H1 (cell line): ENCODE data around the gene DPEP1. TPM values are rescaled to one million over a fixed set of nuclear protein-coding genes. Genes with fewer than 3 reads are reported as not detected.

ENCODE experiments used
- CTCF ChIA-PET: fragments of 300-600 bp; sonication (Branson Sonifier 250); formaldehyde crosslinking; loops from one replicate; lab custom pipeline; 2021; ENCODE audit not compliant: partially characterized antibody; lab: Charles Lee
- POLR2A ChIA-PET: fragments of 300-600 bp; sonication (Branson Sonifier 250); formaldehyde crosslinking; loops from one replicate; lab custom pipeline; 2021; ENCODE audit warnings: inconsistent platforms; ENCODE audit not compliant: partially characterized antibody; lab: Charles Lee
- DNase-seq, 2 experiments: peaks; one replicate each; pipeline versions ENCODE4 v3.0.0 to v3.0.0-alpha.2; 2010 to 2022; ENCODE audit warnings: low spot score in 2 of 2, low read depth in 1 of 2, mixed read lengths in 1 of 2
- FAIRE-seq: peaks from 2 replicates; lab custom pipeline; 2011; peaks lifted over from hg19 to GRCh38; lab: Jason Lieb, UNC
- H2AFZ ChIP-seq: 2 replicates; pipeline ENCODE4 v1.8.1; 2012; ENCODE audit warnings: low read length, inconsistent platforms
- H2AK5ac ChIP-seq: 2 replicates; pipeline ENCODE4 v1.6.1; 2013; ENCODE audit warnings: low read depth, low read length
- H2BK120ac ChIP-seq: replicated peaks from 2 replicates; pipeline ENCODE3; 2013; ENCODE audit warnings: low read depth, low read length, inconsistent platforms
- H2BK12ac ChIP-seq: 2 replicates; pipeline ENCODE4 v1.6.1; 2013; ENCODE audit warnings: low read depth, low read length
- H2BK15ac ChIP-seq: 2 replicates; pipeline ENCODE4 v1.6.1; 2013; ENCODE audit warnings: low read length
- H2BK20ac ChIP-seq: 2 replicates; pipeline ENCODE4 v1.6.1; 2013; ENCODE audit warnings: low read length
- H2BK5ac ChIP-seq: 2 replicates; pipeline ENCODE4 v1.6.1; 2013; ENCODE audit warnings: low read depth, low read length
- H3K14ac ChIP-seq: 2 replicates; pipeline ENCODE4 v1.6.1; 2013; ENCODE audit warnings: inconsistent platforms; ENCODE audit not compliant: insufficient read length
- H3K18ac ChIP-seq: 2 replicates; pipeline ENCODE4 v1.6.1; 2013; ENCODE audit warnings: low read length; ENCODE audit errors: extremely low read depth
- H3K23ac ChIP-seq: 2 replicates; pipeline ENCODE4 v1.6.1; 2013; ENCODE audit warnings: inconsistent platforms; ENCODE audit not compliant: insufficient read length
- H3K23me2 ChIP-seq: 2 replicates; pipeline ENCODE4 v1.6.1; 2013; ENCODE audit warnings: low read depth, low read length
- H3K27ac ChIP-seq: 2 replicates; pipeline ENCODE4 v1.6.1; 2011; ENCODE audit warnings: low read depth, low read length, inconsistent platforms
- H3K27me3 ChIP-seq, 4 experiments: replicated peaks in 1 of 4; 1 replicate in 1 of 4; 2 replicates in 3 of 4; pipeline versions ENCODE4 v1.6.1 to v1.8.1; 2011 to 2013; ENCODE audit warnings: low read length in 3 of 4, mild to moderate bottlenecking in 3 of 4, inconsistent platforms in 2 of 4, mixed read lengths in 2 of 4, moderate library complexity in 1 of 4; ENCODE audit not compliant: control insufficient read depth in 3 of 4, insufficient read depth in 3 of 4; ENCODE audit errors: extremely low read depth in 1 of 4
- H3K36me3 ChIP-seq, 4 experiments: 2 replicates each; pipeline versions ENCODE4 v1.6.1 to v1.8.1; 2011 to 2013; ENCODE audit warnings: mild to moderate bottlenecking in 4 of 4, low read length in 3 of 4, moderate library complexity in 2 of 4, control low read depth in 1 of 4, inconsistent platforms in 1 of 4; ENCODE audit not compliant: insufficient read depth in 4 of 4, control insufficient read depth in 2 of 4
- H3K4ac ChIP-seq: replicated peaks from 2 replicates; pipeline ENCODE3; 2013; ENCODE audit warnings: low read length, low read depth, mixed read lengths, inconsistent platforms; ENCODE audit not compliant: insufficient read length
- H3K4me1 ChIP-seq, 4 experiments: replicated peaks in 1 of 4; 1 replicate in 1 of 4; 2 replicates in 3 of 4; pipeline versions ENCODE4 v1.6.1 to v1.8.1; 2011 to 2013; ENCODE audit warnings: low read length in 3 of 4, inconsistent platforms in 2 of 4, mixed read lengths in 1 of 4; ENCODE audit not compliant: insufficient read depth in 4 of 4, control insufficient read depth in 3 of 4
- H3K4me2 ChIP-seq, 2 experiments: 2 replicates each; pipeline versions ENCODE4 v1.6.1 to v1.8.1; 2011 to 2013; ENCODE audit warnings: low read depth in 2 of 2, low read length in 2 of 2, control low read depth in 1 of 2, inconsistent platforms in 1 of 2, mild to moderate bottlenecking in 1 of 2; ENCODE audit not compliant: insufficient read depth in 1 of 2
- H3K4me3 ChIP-seq, 4 experiments: fragments of 200-600, 300-600 bp in 1 of 4; sonication (generic), shearing (Covaris generic), sonication (Bioruptor Twin) in 1 of 4; 2 replicates each; pipeline versions ENCODE4 v1.5.1 to v1.8.1; 2011 to 2016; ENCODE audit warnings: low read length in 4 of 4, low read depth in 3 of 4, control low read depth in 2 of 4, inconsistent platforms in 2 of 4, mild to moderate bottlenecking in 2 of 4, mixed read lengths in 1 of 4, moderate library complexity in 1 of 4; ENCODE audit not compliant: insufficient read depth in 2 of 4; ENCODE audit errors: extremely low read depth in 1 of 4
- H3K56ac ChIP-seq: replicated peaks from 2 replicates; pipeline ENCODE3; 2013; ENCODE audit warnings: low read depth, mild to moderate bottlenecking, mixed read lengths, low read length, inconsistent platforms; ENCODE audit not compliant: insufficient read length
- H3K79me1 ChIP-seq: 2 replicates; pipeline ENCODE4 v1.6.1; 2013; ENCODE audit warnings: low read depth, low read length, control low read depth
- H3K79me2 ChIP-seq, 2 experiments: 2 replicates each; pipeline versions ENCODE4 v1.6.1 to v1.8.1; 2012 to 2013; ENCODE audit warnings: low read length in 2 of 2, mild to moderate bottlenecking in 2 of 2, inconsistent platforms in 1 of 2; ENCODE audit not compliant: insufficient read depth in 2 of 2, control insufficient read depth in 1 of 2
- H3K9ac ChIP-seq, 4 experiments: replicated peaks in 1 of 4; 1 replicate in 1 of 4; 2 replicates in 3 of 4; pipeline versions ENCODE4 v1.6.1 to v1.8.1; 2011 to 2013; ENCODE audit warnings: low read depth in 3 of 4, low read length in 3 of 4, control low read depth in 2 of 4, mild to moderate bottlenecking in 2 of 4, moderate library complexity in 2 of 4, inconsistent platforms in 1 of 4; ENCODE audit errors: extremely low read depth in 1 of 4
- H3K9me3 ChIP-seq, 2 experiments: 2 replicates each; pipeline versions ENCODE4 v1.6.1 to v1.8.1; 2012 to 2013; ENCODE audit warnings: mild to moderate bottlenecking in 2 of 2, moderate library complexity in 2 of 2, control low read depth in 1 of 2, inconsistent platforms in 1 of 2, low read depth in 1 of 2, low read length in 1 of 2, mixed read lengths in 1 of 2; ENCODE audit not compliant: insufficient read depth in 2 of 2
- H4K20me1 ChIP-seq, 2 experiments: replicated peaks in 1 of 2; 2 replicates each; pipeline versions ENCODE3 to v1.8.1; 2011 to 2013; ENCODE audit warnings: inconsistent platforms in 2 of 2, low read length in 2 of 2, mild to moderate bottlenecking in 1 of 2; ENCODE audit not compliant: insufficient read depth in 2 of 2, control insufficient read depth in 1 of 2
- H4K5ac ChIP-seq: 2 replicates; pipeline ENCODE4 v1.6.1; 2013; ENCODE audit warnings: low read length, low read depth, mixed read lengths, inconsistent platforms; ENCODE audit not compliant: insufficient read length
- H4K8ac ChIP-seq: 2 replicates; pipeline ENCODE4 v1.8.0; 2013; ENCODE audit warnings: mild to moderate bottlenecking, moderate library complexity, low read length, inconsistent platforms; ENCODE audit not compliant: insufficient read depth; ENCODE audit errors: extremely low read depth
- H4K91ac ChIP-seq: replicated peaks from 2 replicates; pipeline ENCODE3; 2013; ENCODE audit warnings: low read length, mixed read lengths, inconsistent platforms; ENCODE audit not compliant: insufficient read length
- ASH2L ChIP-seq: fragments of 200-600, 300-600 bp; sonication (generic); IDR thresholded peaks from one replicate; pipeline ENCODE4 v1.7.1; 2017; ENCODE audit warnings: low read length
- EP300 ChIP-seq, 2 experiments: IDR thresholded peaks; 1 replicate in 1 of 2; 2 replicates in 1 of 2; pipeline ENCODE4 v1.6.1; 2011 to 2012; ENCODE audit warnings: low read depth in 2 of 2, low read length in 2 of 2, mild to moderate bottlenecking in 2 of 2, borderline replicate concordance in 1 of 2, inconsistent platforms in 1 of 2, moderate library complexity in 1 of 2
- POLR2A ChIP-seq, 2 experiments: IDR thresholded peaks; 1 replicate in 1 of 2; 2 replicates in 1 of 2; pipeline ENCODE4 v1.6.1; 2011; ENCODE audit warnings: low read depth in 2 of 2, low read length in 2 of 2, mild to moderate bottlenecking in 2 of 2; ENCODE audit errors: control extremely low read depth in 1 of 2
- POU5F1 ChIP-seq: IDR thresholded peaks from 2 replicates; pipeline ENCODE4 v1.6.1; 2011; ENCODE audit warnings: low read depth, mild to moderate bottlenecking, low read length, moderate library complexity
- RAD21 ChIP-seq, 2 experiments: IDR thresholded peaks in 1 of 2; conservative IDR thresholded peaks in 1 of 2; 2 replicates each; pipeline ENCODE4 v1.6.1; 2011; ENCODE audit warnings: low read depth in 2 of 2, low read length in 2 of 2, improper control_type of control experiment in 1 of 2, inconsistent platforms in 1 of 2, mild to moderate bottlenecking in 1 of 2, moderate library complexity in 1 of 2
- RNF2 ChIP-seq: fragments of 200-900, 300-1000 bp; sonication (generic); IDR thresholded peaks from 2 replicates; pipeline ENCODE4 v1.7.1; 2016; ENCODE audit warnings: borderline replicate concordance, low read depth, mild to moderate bottlenecking, antibody characterized with exemption, low read length; ENCODE audit not compliant: poor library complexity, severe bottlenecking; ENCODE audit errors: missing control alignments
- WGBS, 2 experiments: shearing (Covaris generic) in 1 of 2; methylation state at CpG; one replicate each; pipeline versions ENCODE4 v1.1.6 to v1.1.7; 2013 to 2015; ENCODE audit warnings: low lambda C conversion rate in 2 of 2, mixed read lengths in 2 of 2, inconsistent platforms in 1 of 2, low coverage in 1 of 2, missing lambda C conversion rate in 1 of 2; ENCODE audit not compliant: insufficient replicate concordance in 2 of 2, insufficient coverage in 1 of 2, insufficient read length in 1 of 2; ENCODE audit errors: extremely low coverage in 1 of 2, missing lambda C conversion rate in 1 of 2; 5-methylcytosine and 5-hydroxymethylcytosine counted together
- polyA plus RNA-seq, 7 experiments: library from polyadenylated mRNA; depleted of rRNA in 3 of 7; stranded (reverse) in 5 of 7; unstranded in 2 of 7; fragments of >200 nt in 5 of 7; fragments of 200-250 nt in 2 of 7; gene quantifications; 1 replicate in 5 of 7; 2 replicates in 1 of 7; 4 replicates in 1 of 7; pipeline versions ENCODE4 v1.2.1 to v1.2.3, GENCODE V29; 2011 to 2013; ENCODE audit warnings: missing spikeins in 2 of 7, mixed read lengths in 2 of 7
- total RNA-seq: library from RNA; stranded (reverse); fragmentation: NEBNext Ultra II Directional; extraction: Animal tissue kit (Norgen Biotek cat#: 25700); gene quantifications from 2 replicates; pipeline ENCODE4 v1.2.1, GENCODE V29; 2021

The DPEP1 gene
- total and polyA plus RNA-seq, 2 of the 8 experiments (the other 6 are each of a cell fraction or from before 2014, with no cell fraction given): 2.8 to 3.1 TPM

- Histone ChIP-seq H4K8ac (no peak overlapping the region), H3K36me3 (peaks cover 0 to 17% (median 5%) of the 10 kb centered on the region in 4 experiments; a peak in 4 of 8 replicates), H2AK5ac (no peak overlapping the region), H4K20me1 (no peaks in the 10 kb centered on the region), H2BK15ac (no peak overlapping the region), H2BK120ac (no peak overlapping the region), H3K4me1 (no peaks in the 10 kb centered on the region), H3K9me3 (peaks cover 5 to 19% of the 10 kb centered on the region in 2 experiments; a peak in 3 of 4 replicates), H3K18ac (no peak overlapping the region), H3K23ac (no peak overlapping the region), H2BK5ac (no peak overlapping the region), H3K4ac (no peak overlapping the region), H4K91ac (no peak overlapping the region), H3K23me2 (no peaks in the 10 kb centered on the region), H3K79me1 (no peaks in the 10 kb centered on the region), H3K27me3 (no peaks in the 10 kb centered on the region), H3K27ac (no peak overlapping the region), H3K4me3 (no peak overlapping the region), H3K14ac (no peak overlapping the region), H2BK12ac (no peak overlapping the region), H3K56ac (no peak overlapping the region), H3K79me2 (no peaks in the 10 kb centered on the region), H3K9ac (no peak overlapping the region), H2BK20ac (no peak overlapping the region), H4K5ac (no peak overlapping the region), H3K4me2 (no peak overlapping the region), H2AFZ (no peak overlapping the region)
- ChIA-PET CTCF (interaction anchor here (1.1 to 1.7 kb wide), 4 partner anchors 13 to 607 kb away, joined by 3 to 5 read pairs (median 4); no protein-coding TSS in a partner anchor), POLR2A (interaction anchor here (0.6 to 0.7 kb wide), 2 partner anchors 10 to 25 kb away, joined by 3 read pairs; no protein-coding TSS in a partner anchor)
- DNase-seq (no peak), FAIRE-seq (no peak)
- no peak for TF ChIP-seq POLR2A (IDR thresholded peaks at IDR 0.05; ENCODE audit: control extremely low read depth in 1 of 2, low read depth in 2 of 2, low read length in 2 of 2)
- no peak for TF ChIP-seq RAD21 (IDR thresholded peaks at IDR 0.05 in 1 of 2, conservative IDR thresholded peaks at IDR 0.05 in 1 of 2; ENCODE audit: low read depth in 2 of 2, low read length in 2 of 2)
- no peak for TF ChIP-seq ASH2L
- TF ChIP-seq POU5F1: no peak
- no peak for TF ChIP-seq EP300 (IDR thresholded peaks at IDR 0.05; ENCODE audit: borderline replicate concordance in 1 of 2, low read depth in 2 of 2, low read length in 2 of 2)
- no peak for TF ChIP-seq RNF2
- WGBS, 2 experiments: 94% methylated on average over 20 of the region's 21 CpGs; no CpG with 5 or more reads in 1 of the 2 experiments
These were observed 24.1 kb upstream of the DPEP1 start for GRCh38 chr16:89589241-89589926.
